HCT116 (cell line): Measurements from ENCODE around the gene IRGC. TPM values are rescaled to one million over a fixed set of nuclear protein-coding genes. Genes with fewer than 3 reads are reported as not detected.

Experiments
- ATAC-seq: fragments of 200-7000 bp; cut with Tn5 transposase; 2 replicates; pipeline ENCODE4 v1.9.1; 2020; ENCODE audit warnings: mild to moderate bottlenecking, moderate library complexity
- BruUV-seq: library from RNA; stranded (reverse); fragments of 400-500 nt; replicated peaks from 2 replicates; lab custom pipeline; 2021; lab: Mats Ljungman, UMichigan
- CTCF ChIA-PET: fragments of 300-600 bp; sonication (Branson Sonifier 250); formaldehyde crosslinking; loops from one replicate; lab custom pipeline; 2021; ENCODE audit warnings: antibody characterized with exemption; lab: Charles Lee
- POLR2A ChIA-PET: fragments of 300-600, 350-600 bp; sonication (Branson Sonifier 250); formaldehyde crosslinking; loops from one replicate; lab custom pipeline; 2021; ENCODE audit warnings: antibody characterized with exemption; lab: Charles Lee
- RAD21 ChIA-PET, 2 experiments: fragments of 300-600 bp; sonication (Branson Sonifier 250); formaldehyde crosslinking; loops; one replicate each; lab custom pipeline; 2023; ENCODE audit warnings: low total read pairs in 2 of 2; ENCODE audit not compliant: uncharacterized antibody in 2 of 2, unreplicated experiment in 2 of 2, low non-redundant PET in 1 of 2; lab: Charles Lee
- DNase-seq: peaks from one replicate; pipeline ENCODE4 v3.0.0-alpha.2; 2010; ENCODE audit warnings: low read depth, low spot score
- H2AFZ ChIP-seq: fragments of 200-600 bp; shearing (Covaris generic), sonication (generic); 2 replicates; pipeline ENCODE4 v1.6.1; 2017; ENCODE audit warnings: low read depth, mixed run types, mixed read lengths, antibody characterized with exemption, low read length; ENCODE audit not compliant: poor library complexity, severe bottlenecking
- H3K27ac ChIP-seq: 2 replicates; pipeline ENCODE4 v1.5.1; 2012; ENCODE audit warnings: low read depth, low read length
- H3K27me3 ChIP-seq: fragments of 200-600 bp; sonication (generic); 2 replicates; pipeline ENCODE4 v1.6.1; 2016; ENCODE audit warnings: mixed run types, low read length, mixed read lengths; ENCODE audit not compliant: insufficient read depth
- H3K36me3 ChIP-seq, 2 experiments: fragments of 200-500 bp in 1 of 2; fragments of 200-600 bp in 1 of 2; sonication (Bioruptor generic) in 1 of 2; sonication (generic) in 1 of 2; 2 replicates each; pipeline versions ENCODE4 v1.5.1 to v1.6.1; 2014 to 2016; ENCODE audit warnings: low read length in 2 of 2, inconsistent platforms in 1 of 2, mixed read lengths in 1 of 2, mixed run types in 1 of 2; ENCODE audit not compliant: insufficient read depth in 2 of 2, control insufficient read depth in 1 of 2
- H3K4me1 ChIP-seq, 2 experiments: fragments of 200-600 bp in 1 of 2; sonication (generic) in 1 of 2; 2 replicates each; pipeline versions ENCODE4 v1.5.1 to v1.6.1; 2012 to 2017; ENCODE audit warnings: low read length in 2 of 2, inconsistent platforms in 1 of 2, mild to moderate bottlenecking in 1 of 2, mixed read lengths in 1 of 2, mixed run types in 1 of 2, moderate library complexity in 1 of 2; ENCODE audit not compliant: insufficient read depth in 2 of 2, control insufficient read depth in 1 of 2
- H3K4me2 ChIP-seq: fragments of 200-600 bp; sonication (generic); 2 replicates; pipeline ENCODE4 v1.6.1; 2017; ENCODE audit warnings: mixed run types, low read length, mixed read lengths
- H3K4me3 ChIP-seq, 2 experiments: fragments of 200-600 bp in 1 of 2; sonication (generic) in 1 of 2; replicated peaks in 1 of 2; 2 replicates each; pipeline ENCODE4 v1.5.1; 2011 to 2016; ENCODE audit warnings: low read length in 2 of 2, control low read depth in 1 of 2, low read depth in 1 of 2, mild to moderate bottlenecking in 1 of 2, mixed read lengths in 1 of 2, mixed run types in 1 of 2
- H3K79me2 ChIP-seq: fragments of 200-600 bp; sonication (generic); 2 replicates; pipeline ENCODE4 v1.6.1; 2017; ENCODE audit warnings: mild to moderate bottlenecking, mixed run types, low read length, moderate library complexity, mixed read lengths; ENCODE audit not compliant: insufficient read depth
- H3K9ac ChIP-seq: fragments of 200-600 bp; sonication (generic); 2 replicates; pipeline ENCODE4 v1.6.1; 2016; ENCODE audit warnings: low read length, mixed read lengths
- H3K9me2 ChIP-seq: fragments of 200-600 bp; sonication (generic), shearing (Covaris generic); 2 replicates; pipeline ENCODE4 v1.6.1; 2017; ENCODE audit warnings: mixed run types, mild to moderate bottlenecking, moderate library complexity; ENCODE audit not compliant: insufficient read depth
- H3K9me3 ChIP-seq, 2 experiments: fragments of 200-500 bp in 1 of 2; fragments of 200-600 bp in 1 of 2; sonication (Bioruptor generic) in 1 of 2; sonication (generic) in 1 of 2; 2 replicates each; pipeline ENCODE4 v1.6.1; 2014 to 2017; ENCODE audit warnings: low read length in 2 of 2, mixed read lengths in 2 of 2, inconsistent platforms in 1 of 2, low read depth in 1 of 2, mild to moderate bottlenecking in 1 of 2, mixed run types in 1 of 2, moderate library complexity in 1 of 2; ENCODE audit not compliant: control insufficient read depth in 1 of 2, insufficient read depth in 1 of 2
- H4K20me1 ChIP-seq: fragments of 200-600 bp; sonication (generic), shearing (Covaris generic); 2 replicates; pipeline ENCODE4 v1.6.1; 2017; ENCODE audit warnings: mixed run types, mild to moderate bottlenecking, moderate library complexity; ENCODE audit not compliant: insufficient read depth
- ATF3 ChIP-seq: IDR thresholded peaks from 2 replicates; pipeline ENCODE4 v1.6.1; 2012
- CTCF ChIP-seq, 3 experiments: fragments of 200-600 bp in 1 of 3; sonication (generic) in 1 of 3; IDR thresholded peaks in 2 of 3; conservative IDR thresholded peaks in 1 of 3; 2 replicates each; pipeline ENCODE4 v1.5.1; 2012 to 2017; ENCODE audit warnings: low read depth in 2 of 3, low read length in 2 of 3, antibody characterized with exemption in 1 of 3, borderline replicate concordance in 1 of 3, control low read depth in 1 of 3, mild to moderate bottlenecking in 1 of 3, mixed read lengths in 1 of 3, mixed run types in 1 of 3, moderate library complexity in 1 of 3; ENCODE audit not compliant: insufficient read depth in 1 of 3
- EGR1 ChIP-seq: IDR thresholded peaks from 2 replicates; pipeline ENCODE4 v1.6.1; 2012; ENCODE audit warnings: low read depth
- ELF1 ChIP-seq: IDR thresholded peaks from 2 replicates; pipeline ENCODE4 v1.6.1; 2012; ENCODE audit warnings: low read depth, borderline replicate concordance
- EZH2phosphoT487 ChIP-seq: fragments of 200-600 bp; IDR thresholded peaks from 2 replicates; pipeline ENCODE4 v1.6.1; 2018; ENCODE audit warnings: antibody characterized with exemption, borderline replicate concordance
- JUND ChIP-seq: IDR thresholded peaks from 2 replicates; pipeline ENCODE4 v1.6.1; 2012
- MAX ChIP-seq: IDR thresholded peaks from 2 replicates; pipeline ENCODE4 v1.6.1; 2012
- POLR2AphosphoS5 ChIP-seq: IDR thresholded peaks from 2 replicates; pipeline ENCODE4 v1.6.1; 2011; ENCODE audit warnings: mild to moderate bottlenecking, low read depth, low read length, moderate library complexity
- REST ChIP-seq: IDR thresholded peaks from 2 replicates; pipeline ENCODE4 v1.6.1; 2012; ENCODE audit warnings: low read depth
- SIN3A ChIP-seq: IDR thresholded peaks from 2 replicates; pipeline ENCODE4 v1.6.1; 2012; ENCODE audit warnings: low read depth
- SP1 ChIP-seq: IDR thresholded peaks from 2 replicates; pipeline ENCODE4 v1.6.1; 2012; ENCODE audit warnings: low read depth
- SRF ChIP-seq: IDR thresholded peaks from 2 replicates; pipeline ENCODE4 v1.6.1; 2012; ENCODE audit warnings: low read depth
- TCF7L2 ChIP-seq: IDR thresholded peaks from 2 replicates; pipeline ENCODE4 v1.7.0; 2011; ENCODE audit warnings: borderline replicate concordance, inconsistent platforms; ENCODE audit not compliant: insufficient read depth, insufficient read length; ENCODE audit errors: extremely low read depth
- YY1 ChIP-seq: IDR thresholded peaks from 2 replicates; pipeline ENCODE4 v1.6.1; 2011; ENCODE audit warnings: low read length, low read depth, moderate library complexity, mild to moderate bottlenecking; ENCODE audit not compliant: insufficient replicate concordance; ENCODE audit errors: extremely low read depth
- ZNF274 ChIP-seq: fragments of 200-500 bp; sonication (Bioruptor generic); IDR thresholded peaks from 2 replicates; pipeline ENCODE4 v1.6.1; 2014; ENCODE audit warnings: mild to moderate bottlenecking, low read depth, low read length, inconsistent platforms
- intact Hi-C: fragments of 100-400 bp; cut with micrococcal nuclease; formaldehyde crosslinking; loops from 2 replicates; pipeline ENCODE4 v1.10.0; 2022
- total RNA-seq: library from RNA; stranded (reverse); gene quantifications from one replicate; pipeline ENCODE4 v1.2.1, GENCODE V29; 2021; ENCODE audit not compliant: unreplicated experiment

IRGC gene
- total RNA-seq, 1 experiment from 2014 or later = not detected

GRCh38 chr19:43748205-43748594 is 32.3 kb downstream of the IRGC start:
- H3K4me1 ChIP-seq = peaks cover 10 to 31% of the 10 kb centered on the region in 2 experiments
- H3K9me3 ChIP-seq = no peaks in the 10 kb centered on the region
- intact Hi-C loops = no loop called here
- BruUV-seq = no TSS peak
- ATAC-seq (no peak), DNase-seq (no peak)
- RAD21 ChIA-PET = no interaction called here
- peaks cover 46% of the 10 kb centered on the region for H3K79me2 ChIP-seq
- no peaks in the 10 kb centered on the region for H3K27me3 ChIP-seq
- no peak for TF ChIP-seq EZH2phosphoT487
- no peak for TF ChIP-seq TCF7L2
- TF ChIP-seq MAX = no peak
- TF ChIP-seq EGR1 = no peak
- no peak for TF ChIP-seq YY1
- no peak for TF ChIP-seq ZNF274
- TF ChIP-seq SIN3A = no peak
- no peak for TF ChIP-seq REST
- TF ChIP-seq CTCF (IDR thresholded peaks at IDR 0.05 in 2 of 3, conservative IDR thresholded peaks at IDR 0.05 in 1 of 3; ENCODE audit: borderline replicate concordance in 1 of 3, insufficient read depth in 1 of 3, low read depth in 2 of 3, low read length in 2 of 3) = no peak
- TF ChIP-seq SRF = no peak
- TF ChIP-seq SP1 = no peak
- no peak for TF ChIP-seq POLR2AphosphoS5
- TF ChIP-seq JUND = no peak
- no peak for TF ChIP-seq ATF3
- TF ChIP-seq ELF1 = no peak
- H2AFZ ChIP-seq = no peak overlapping the region
- H3K4me3 ChIP-seq = no peak overlapping the region
- POLR2A ChIA-PET = no interaction called here
- no peak overlapping the region for H3K4me2 ChIP-seq
- H3K9ac ChIP-seq = no peak overlapping the region
- H4K20me1 ChIP-seq = no peaks in the 10 kb centered on the region
- H3K9me2 ChIP-seq = no peaks in the 10 kb centered on the region
- peaks cover 47 to 63% of the 10 kb centered on the region in 2 experiments for H3K36me3 ChIP-seq
- H3K27ac ChIP-seq = no peak overlapping the region
- CTCF ChIA-PET = no interaction called here
